GM12872 (cell line): Measurements from ENCODE around the gene IRF4.

Experiments used
- TF ChIP-seq, protein P1 (sequence below): IDR thresholded peaks from 3 replicates; pipeline ENCODE4 v1.5.1; 2011; ENCODE audit warnings: low read depth, mild to moderate bottlenecking, low read length, moderate library complexity; ENCODE audit not compliant: insufficient read depth

Gene IRF4

GRCh38 chr6:396126-396520, 4.6 kb downstream of the IRF4 start:
- TF ChIP-seq, protein P1, sequence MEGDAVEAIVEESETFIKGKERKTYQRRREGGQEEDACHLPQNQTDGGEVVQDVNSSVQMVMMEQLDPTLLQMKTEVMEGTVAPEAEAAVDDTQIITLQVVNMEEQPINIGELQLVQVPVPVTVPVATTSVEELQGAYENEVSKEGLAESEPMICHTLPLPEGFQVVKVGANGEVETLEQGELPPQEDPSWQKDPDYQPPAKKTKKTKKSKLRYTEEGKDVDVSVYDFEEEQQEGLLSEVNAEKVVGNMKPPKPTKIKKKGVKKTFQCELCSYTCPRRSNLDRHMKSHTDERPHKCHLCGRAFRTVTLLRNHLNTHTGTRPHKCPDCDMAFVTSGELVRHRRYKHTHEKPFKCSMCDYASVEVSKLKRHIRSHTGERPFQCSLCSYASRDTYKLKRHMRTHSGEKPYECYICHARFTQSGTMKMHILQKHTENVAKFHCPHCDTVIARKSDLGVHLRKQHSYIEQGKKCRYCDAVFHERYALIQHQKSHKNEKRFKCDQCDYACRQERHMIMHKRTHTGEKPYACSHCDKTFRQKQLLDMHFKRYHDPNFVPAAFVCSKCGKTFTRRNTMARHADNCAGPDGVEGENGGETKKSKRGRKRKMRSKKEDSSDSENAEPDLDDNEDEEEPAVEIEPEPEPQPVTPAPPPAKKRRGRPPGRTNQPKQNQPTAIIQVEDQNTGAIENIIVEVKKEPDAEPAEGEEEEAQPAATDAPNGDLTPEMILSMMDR: no peak

- TF ChIP-seq, protein P1: no peak
Observed at GRCh38 chr6:397056-397455, 5.5 kb downstream of the IRF4 start.

DNA sequence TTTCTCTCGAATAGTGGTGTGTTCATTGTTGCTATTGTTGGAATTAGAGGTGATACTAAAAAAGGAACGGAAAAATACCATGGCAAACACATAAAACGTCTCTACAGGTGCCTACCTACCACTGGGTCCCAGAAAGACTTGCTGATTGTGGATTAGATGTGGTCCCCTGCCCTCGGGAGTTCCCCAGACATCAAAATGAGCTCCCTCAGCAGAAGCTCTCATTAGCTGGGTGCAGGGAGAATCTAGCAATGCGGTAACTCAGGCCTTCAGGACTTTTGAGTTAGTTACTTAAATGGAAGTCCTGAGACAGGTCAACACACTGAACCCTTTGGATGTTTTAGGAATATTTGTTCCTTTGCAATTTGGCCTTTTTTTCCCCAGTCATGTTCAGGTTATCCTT, 6.1 kb downstream of the IRF4 start:
- TF ChIP-seq, protein P1: no peak

- TF ChIP-seq, protein P1: no peak
Observed at GRCh38 chr6:398065-398464, 6.5 kb downstream of the IRF4 start.

GRCh38 chr6:398558-399078, 7.1 kb downstream of the IRF4 start:
- TF ChIP-seq, protein P1: no peak

DNA sequence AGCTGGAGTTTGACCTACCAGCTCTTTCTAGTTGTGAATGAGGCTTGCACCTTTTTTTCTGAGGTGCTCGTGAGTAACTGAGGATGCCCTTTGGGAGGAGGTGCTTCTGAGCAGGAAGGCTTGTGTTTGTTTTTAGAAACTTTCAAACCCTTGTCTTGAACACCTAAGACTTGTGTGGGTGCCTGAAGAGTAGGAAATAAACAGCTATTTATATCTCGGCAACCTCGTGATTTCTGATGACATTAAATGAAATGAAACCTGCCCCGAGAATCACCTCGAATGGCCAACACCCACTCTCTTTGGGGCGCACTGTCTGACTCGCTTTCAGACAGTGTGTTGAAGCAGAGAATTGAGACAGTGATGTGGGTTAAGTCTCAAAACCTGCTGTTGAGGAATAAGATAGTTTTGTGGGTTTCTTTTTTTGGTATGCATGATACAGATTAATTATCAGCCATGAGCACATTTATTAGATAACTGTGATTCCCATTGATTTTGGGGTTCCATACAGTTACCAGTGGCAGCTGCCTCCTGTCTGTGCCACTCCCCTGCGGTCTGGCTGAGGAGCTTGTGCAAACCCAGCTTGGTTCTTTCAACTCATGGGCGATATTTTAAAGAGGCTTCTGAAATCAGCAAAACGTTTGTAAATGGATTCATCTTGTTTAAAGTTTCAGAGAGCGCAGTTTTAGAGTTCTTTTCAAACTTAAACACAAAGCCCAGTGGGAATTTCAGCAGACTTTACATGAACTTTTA, 8.4 kb downstream of the IRF4 start:
- TF ChIP-seq, protein P1: no peak

GRCh38 chr6:400815-401214, 9.3 kb downstream of the IRF4 start:
- TF ChIP-seq, protein P1: no peak
